NT2/D1 (cell line): ENCODE data around the gene MYH9.

ENCODE experiments used
- DNase-seq: peaks from one replicate; pipeline ENCODE4 v3.0.0-alpha.2; 2011; ENCODE audit warnings: low read depth, low spot score
- H3K27me3 ChIP-seq: 2 replicates; pipeline ENCODE4 v1.6.0; 2011; ENCODE audit warnings: mild to moderate bottlenecking; ENCODE audit not compliant: insufficient read length, insufficient read depth
- H3K36me3 ChIP-seq: 2 replicates; pipeline ENCODE4 v1.6.1; 2011; ENCODE audit warnings: mild to moderate bottlenecking, low read length, mixed read lengths; ENCODE audit not compliant: insufficient read depth, insufficient read length
- H3K4me1 ChIP-seq: 2 replicates; pipeline ENCODE4 v1.5.1; 2011; ENCODE audit not compliant: insufficient read depth, insufficient read length
- H3K4me3 ChIP-seq: 2 replicates; pipeline ENCODE4 v1.5.1; 2011; ENCODE audit warnings: low read depth; ENCODE audit not compliant: insufficient read length
- H3K9ac ChIP-seq: 2 replicates; pipeline ENCODE4 v1.6.0; 2011; ENCODE audit warnings: low read depth; ENCODE audit not compliant: insufficient read length
- H3K9me3 ChIP-seq: 2 replicates; pipeline ENCODE4 v1.5.1; 2011; ENCODE audit warnings: mild to moderate bottlenecking, low read length; ENCODE audit not compliant: insufficient read depth
- SUZ12 ChIP-seq: IDR thresholded peaks from 2 replicates; pipeline ENCODE4 v1.6.1; 2011; ENCODE audit not compliant: insufficient read length, insufficient read depth; ENCODE audit errors: extremely low read depth
- YY1 ChIP-seq: IDR thresholded peaks from 2 replicates; pipeline ENCODE4 v1.6.1; 2011; ENCODE audit not compliant: insufficient read length, insufficient read depth
- ZNF274 ChIP-seq: IDR thresholded peaks from 2 replicates; pipeline ENCODE4 v1.6.1; 2011; ENCODE audit warnings: mild to moderate bottlenecking, low read depth, low read length

Gene MYH9

DNA sequence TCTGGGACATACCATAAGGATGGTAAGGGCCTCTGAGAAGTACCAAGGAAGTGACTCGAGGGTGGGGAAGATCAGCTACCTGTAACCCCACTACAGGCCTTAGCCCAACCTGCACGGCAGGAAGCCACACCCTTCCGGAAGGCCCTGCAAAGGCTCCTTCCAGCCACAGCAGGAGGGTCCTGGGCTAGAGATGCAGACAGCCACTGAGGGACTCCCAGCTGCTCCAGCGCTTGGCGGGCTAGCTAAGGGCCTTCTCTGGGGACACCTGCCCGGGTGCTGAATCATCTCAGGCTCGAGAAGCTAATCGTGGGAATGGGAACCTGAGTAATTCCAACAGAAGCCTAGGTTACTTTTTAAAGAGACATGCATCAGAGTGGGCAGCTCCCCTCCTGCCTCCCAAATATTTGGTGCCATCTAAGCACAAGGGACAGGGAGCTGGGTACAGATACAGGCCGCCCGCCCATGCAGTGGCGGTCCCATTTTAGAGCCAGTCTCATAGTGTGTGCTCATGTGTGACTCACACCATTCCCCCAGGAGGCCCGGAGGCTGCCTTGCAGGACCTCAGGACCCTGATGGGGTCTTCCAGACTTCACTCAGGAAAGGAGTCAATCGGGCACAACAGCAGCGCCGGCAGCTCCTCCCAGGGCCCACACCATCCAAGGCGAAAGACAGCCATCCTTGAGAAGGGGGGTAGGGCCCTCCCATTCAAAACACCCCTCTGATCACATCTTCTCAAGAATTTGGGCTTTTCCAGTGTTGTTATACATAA lies 8.0 kb downstream of the MYH9 start:
- Histone ChIP-seq H3K9me3 (no peaks in the 10 kb centered on the region), H3K4me3 (no peak overlapping the region), H3K4me1 (peaks cover 8% of the 10 kb centered on the region), H3K27me3 (no peaks in the 10 kb centered on the region), H3K36me3 (peaks cover 65% of the 10 kb centered on the region), H3K9ac (no peak overlapping the region)
- no peak for TF ChIP-seq ZNF274
- TF ChIP-seq YY1: no peak
- no peak for TF ChIP-seq SUZ12
- DNase-seq: no peak

DNA sequence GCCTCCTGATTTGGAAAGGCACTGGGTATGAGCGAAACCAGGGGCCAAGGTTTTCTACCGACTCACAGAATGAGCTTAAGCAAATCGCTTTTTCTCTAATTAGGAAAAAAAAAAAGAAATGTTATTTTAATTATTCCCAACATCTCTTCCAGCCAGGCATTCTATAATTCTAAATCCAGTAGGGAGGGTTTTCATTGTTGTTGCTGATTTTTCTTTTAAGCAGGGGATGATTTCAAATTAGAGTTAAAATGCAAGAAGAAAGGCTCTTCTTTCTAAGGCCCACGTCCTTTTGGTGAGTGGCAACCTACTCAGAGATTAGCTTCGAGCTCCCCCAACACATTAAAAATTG lies 8.9 kb downstream of the MYH9 start:
- DNase-seq: no peak
- TF ChIP-seq YY1 (no peak), ZNF274 (no peak), SUZ12 (no peak)
- peaks cover 8% of the 10 kb centered on the region for H3K4me1 ChIP-seq

DNA sequence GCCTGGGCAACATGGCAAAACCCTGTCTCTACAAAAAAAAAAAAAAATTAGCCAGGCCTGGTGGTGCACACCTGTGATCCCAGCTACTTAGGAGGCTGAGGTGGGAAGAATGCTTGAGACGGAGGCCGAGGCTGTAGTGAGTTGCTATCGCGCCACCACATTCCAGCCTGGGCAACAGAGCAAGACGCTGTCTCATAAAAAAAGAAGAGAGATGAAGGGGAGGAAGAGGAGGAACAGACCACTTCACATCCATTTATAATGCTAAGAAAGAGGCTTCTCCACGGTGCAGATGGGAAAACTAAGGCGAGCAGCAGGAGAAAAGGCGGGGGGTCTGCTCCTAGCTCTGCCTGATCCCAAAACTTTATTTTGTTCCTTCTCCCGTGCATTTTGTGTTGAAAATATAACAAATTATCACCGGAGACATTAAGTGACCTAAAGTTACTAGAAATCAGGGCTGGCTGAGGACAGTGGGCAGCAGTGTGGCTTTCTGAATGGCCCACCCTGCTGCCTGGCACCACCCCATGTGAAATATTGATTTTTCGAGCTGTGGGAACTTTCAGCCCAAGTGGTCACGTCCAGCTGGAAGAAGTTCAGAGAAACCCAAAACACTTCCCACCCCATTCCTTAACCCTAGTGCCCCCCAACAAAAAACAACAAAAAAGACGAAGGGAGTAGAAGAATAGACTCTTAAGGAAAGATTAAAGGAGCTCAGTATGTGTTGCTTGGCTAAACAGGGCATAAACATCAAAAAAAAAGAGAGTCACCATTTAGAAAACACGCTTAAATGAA lies 9.5 kb downstream of the MYH9 start:
- Histone ChIP-seq H3K4me1 (peaks cover 8% of the 10 kb centered on the region), H3K9ac (no peak overlapping the region), H3K27me3 (no peaks in the 10 kb centered on the region), H3K36me3 (peaks cover 64% of the 10 kb centered on the region), H3K9me3 (no peaks in the 10 kb centered on the region), H3K4me3 (no peak overlapping the region)
- no peak for DNase-seq
- TF ChIP-seq ZNF274 (no peak), SUZ12 (no peak), YY1 (no peak)

More for the DNA sequence above, 8.9 kb downstream of the MYH9 start:
- no peaks in the 10 kb centered on the region for H3K27me3 ChIP-seq
- H3K9me3 ChIP-seq: no peaks in the 10 kb centered on the region
- H3K9ac ChIP-seq: no peak overlapping the region
- H3K36me3 ChIP-seq: peaks cover 63% of the 10 kb centered on the region
- no peak overlapping the region for H3K4me3 ChIP-seq

DNA sequence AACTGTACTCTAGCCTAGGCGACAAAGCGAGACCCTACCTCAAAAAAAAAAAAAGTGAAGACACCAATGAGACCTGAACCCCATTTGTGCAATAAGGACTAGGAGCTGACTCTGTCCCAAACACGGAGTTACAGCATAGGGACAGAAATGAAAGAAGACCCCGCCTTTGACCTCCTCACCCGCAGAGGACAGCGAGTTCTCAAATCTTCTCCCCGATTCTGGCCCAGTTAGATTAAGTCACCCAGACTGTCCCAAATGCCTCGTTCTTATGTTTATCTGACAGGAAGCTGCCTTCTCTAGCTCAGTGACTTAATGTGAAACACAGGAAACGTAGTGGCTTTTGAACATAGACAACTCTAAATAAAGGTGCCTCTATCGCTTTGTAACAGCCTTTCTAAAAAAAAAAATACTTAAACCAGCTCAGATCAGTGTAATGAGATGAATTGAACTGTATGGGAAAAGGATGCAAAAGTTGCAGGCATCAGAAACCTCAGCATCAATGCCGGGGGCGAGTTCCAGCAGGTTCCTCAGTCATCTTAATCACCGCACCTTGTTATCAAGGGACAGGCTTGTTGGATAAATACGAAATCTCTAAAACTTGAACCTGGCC lies 10.6 kb downstream of the MYH9 start:
- peaks cover 67% of the 10 kb centered on the region for H3K36me3 ChIP-seq
- peaks cover 8% of the 10 kb centered on the region for H3K4me1 ChIP-seq
- no peak overlapping the region for H3K9ac ChIP-seq
- H3K9me3 ChIP-seq: no peaks in the 10 kb centered on the region
- H3K4me3 ChIP-seq: no peak overlapping the region
- no peak for DNase-seq
- TF ChIP-seq YY1 (no peak), ZNF274 (no peak), SUZ12 (no peak)
- no peaks in the 10 kb centered on the region for H3K27me3 ChIP-seq

DNA sequence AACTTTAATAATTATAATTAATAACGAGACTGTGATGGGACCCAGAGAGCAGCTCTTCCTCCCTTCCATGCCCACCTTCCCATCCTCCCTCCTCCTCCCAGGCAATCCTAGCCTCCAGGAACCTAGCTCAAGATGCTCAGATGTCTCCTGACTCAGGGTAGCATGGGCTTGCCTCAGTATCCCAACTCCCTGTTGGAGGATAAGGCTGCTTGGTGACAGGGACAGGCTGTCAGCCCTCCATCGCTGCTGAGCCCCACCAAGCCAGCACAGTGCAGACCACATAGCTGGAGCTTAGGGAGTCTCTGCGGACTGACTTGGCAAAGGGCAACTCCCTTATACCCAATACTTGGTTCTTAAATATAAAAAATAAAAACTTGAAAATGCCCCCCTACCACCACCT lies 11.5 kb downstream of the MYH9 start:
- Histone ChIP-seq H3K9ac (no peak overlapping the region), H3K4me3 (no peak overlapping the region), H3K9me3 (no peaks in the 10 kb centered on the region), H3K4me1 (peaks cover 6% of the 10 kb centered on the region), H3K36me3 (peaks cover 61% of the 10 kb centered on the region), H3K27me3 (no peaks in the 10 kb centered on the region)
- DNase-seq: no peak
- TF ChIP-seq YY1 (no peak), SUZ12 (no peak), ZNF274 (no peak)

DNA sequence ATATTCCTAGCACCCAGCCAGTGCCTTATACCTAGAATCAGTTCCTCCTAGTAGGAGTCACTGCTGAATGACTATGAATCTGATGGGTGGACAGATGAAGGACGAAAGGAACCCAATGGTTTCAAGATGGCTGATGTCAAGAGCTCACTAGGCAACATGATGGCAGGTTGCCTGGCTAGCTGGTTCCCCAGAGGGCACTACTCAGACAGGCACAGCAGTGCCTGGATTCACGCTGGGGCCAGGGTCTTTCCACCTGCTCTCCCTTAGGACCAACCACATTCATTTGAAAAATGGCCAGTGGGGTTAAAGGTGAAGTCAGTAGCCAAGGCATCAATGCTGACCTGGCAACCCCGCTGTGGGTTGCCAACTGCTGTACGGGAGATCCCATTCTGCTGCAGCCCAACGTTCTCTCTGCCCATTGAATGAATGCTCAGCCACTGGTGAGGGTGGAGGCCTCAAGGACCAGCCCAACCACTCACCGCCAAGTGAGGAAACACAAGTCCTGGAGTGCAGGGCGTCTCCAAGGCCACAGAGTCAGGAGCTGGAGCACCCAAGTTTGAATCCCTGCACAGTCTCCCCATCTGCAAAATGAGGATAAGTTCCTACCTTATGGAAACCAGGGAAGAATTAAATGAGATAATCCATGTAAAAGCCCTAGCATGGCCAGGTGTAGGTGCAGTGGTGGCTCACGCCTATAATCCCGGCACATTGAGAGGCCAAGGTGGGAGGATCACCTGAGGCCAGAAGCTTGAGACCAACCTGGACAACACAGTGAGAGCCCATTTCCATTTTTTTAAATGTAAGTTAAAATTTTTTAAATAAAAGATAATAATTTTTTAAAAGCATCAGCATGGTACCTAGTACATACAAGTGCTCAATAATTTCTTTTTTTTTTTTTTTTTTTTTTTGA lies 12.4 kb downstream of the MYH9 start:
- H3K9me3 ChIP-seq: no peaks in the 10 kb centered on the region
- peaks cover 57% of the 10 kb centered on the region for H3K36me3 ChIP-seq
- TF ChIP-seq SUZ12 (no peak), ZNF274 (no peak), YY1 (no peak)
- peaks cover 11% of the 10 kb centered on the region for H3K4me1 ChIP-seq
- H3K4me3 ChIP-seq: no peak overlapping the region
- H3K27me3 ChIP-seq: no peaks in the 10 kb centered on the region
- no peak overlapping the region for H3K9ac ChIP-seq
- no peak for DNase-seq
